PC-9 (cell line): ENCODE measurements around the gene WFIKKN2. TPM values are rescaled to one million over a fixed set of nuclear protein-coding genes. Genes with fewer than 3 reads are reported as not detected.

Experiments
- BruUV-seq: library from RNA; stranded (reverse); fragments of 400-500 nt; replicated peaks from 2 replicates; lab custom pipeline; 2021; lab: Mats Ljungman, UMichigan
- CTCF ChIA-PET: fragments of 300-600 bp; sonication (Branson Sonifier 250); formaldehyde crosslinking; loops from one replicate; lab custom pipeline; 2022; ENCODE audit warnings: antibody characterized with exemption; lab: Charles Lee
- POLR2A ChIA-PET: fragments of 300-600 bp; sonication (Branson Sonifier 250); formaldehyde crosslinking; loops from one replicate; lab custom pipeline; 2022; ENCODE audit warnings: antibody characterized with exemption; ENCODE audit not compliant: unreplicated experiment; lab: Charles Lee
- DNase-seq, 2 experiments: peaks; one replicate each; pipeline versions ENCODE4 v3.0.0 to v3.0.0-alpha.2; 2015 to 2022; ENCODE audit warnings: mixed read lengths in 1 of 2
- H2AFZ ChIP-seq: fragments of 200-600 bp; sonication (generic); 2 replicates; pipeline ENCODE4 v1.8.1; 2017; ENCODE audit warnings: antibody characterized with exemption
- H3F3A ChIP-seq: fragments of 200-600 bp; sonication (generic); 2 replicates; pipeline ENCODE4 v1.8.1; 2017; ENCODE audit warnings: antibody characterized with exemption, mild to moderate bottlenecking, low read depth; ENCODE audit not compliant: insufficient read depth
- H3K27ac ChIP-seq: fragments of 200-600 bp; sonication (generic); 2 replicates; pipeline ENCODE4 v1.6.1; 2016; ENCODE audit warnings: mixed run types
- H3K27me3 ChIP-seq: fragments of 200-600 bp; sonication (generic); 2 replicates; pipeline ENCODE4 v1.6.1; 2016; ENCODE audit warnings: low read depth, mixed run types; ENCODE audit not compliant: insufficient read depth
- H3K36me3 ChIP-seq: fragments of 200-600 bp; sonication (generic); 2 replicates; pipeline ENCODE4 v1.6.1; 2016; ENCODE audit warnings: low read depth, mixed run types
- H3K4me1 ChIP-seq: fragments of 200-600 bp; sonication (generic); replicated peaks from 2 replicates; pipeline ENCODE4 v1.6.1; 2016; ENCODE audit warnings: mixed run types; ENCODE audit not compliant: insufficient read depth
- H3K4me2 ChIP-seq: fragments of 200-600 bp; sonication (generic); 2 replicates; pipeline ENCODE4 v1.6.1; 2017; ENCODE audit warnings: mixed run types
- H3K4me3 ChIP-seq: fragments of 200-600 bp; sonication (generic); 2 replicates; pipeline ENCODE4 v1.6.1; 2016; ENCODE audit warnings: mixed run types
- H3K79me2 ChIP-seq: fragments of 200-600 bp; sonication (generic); 2 replicates; pipeline ENCODE4 v1.6.1; 2017; ENCODE audit warnings: low read depth, mixed run types
- H3K9me2 ChIP-seq: fragments of 200-600 bp; sonication (generic); 2 replicates; pipeline ENCODE4 v1.8.1; 2017; ENCODE audit warnings: mild to moderate bottlenecking; ENCODE audit not compliant: insufficient read depth
- H3K9me3 ChIP-seq: fragments of 200-600 bp; sonication (generic); 2 replicates; pipeline ENCODE4 v1.8.1; 2016; ENCODE audit warnings: low read depth; ENCODE audit not compliant: insufficient read depth
- H4K20me1 ChIP-seq: fragments of 200-600 bp; sonication (generic); 2 replicates; pipeline ENCODE4 v1.8.1; 2017; ENCODE audit not compliant: insufficient read depth
- CTCF ChIP-seq: fragments of 200-600 bp; sonication (generic); conservative IDR thresholded peaks from 2 replicates; pipeline ENCODE4 v1.6.1; 2017; ENCODE audit warnings: mixed run types, antibody characterized with exemption, mild to moderate bottlenecking, moderate library complexity
- EZH2 ChIP-seq: fragments of 200-600 bp; sonication (generic); IDR thresholded peaks from 2 replicates; pipeline ENCODE4 v1.8.0; 2017; ENCODE audit warnings: antibody characterized with exemption, low read depth
- intact Hi-C: fragments of 100-400 bp; cut with micrococcal nuclease; formaldehyde crosslinking; loops from one replicate; pipeline ENCODE4 v1.10.0; 2022; ENCODE audit not compliant: unreplicated experiment
- total RNA-seq: library from RNA; stranded (reverse); gene quantifications from 2 replicates; pipeline ENCODE4 v1.2.3, GENCODE V29; 2021

Gene WFIKKN2
- total RNA-seq, 1 experiment from 2014 or later = not detected

GRCh38 chr17:50839591-50840310 lies 4.4 kb downstream of the WFIKKN2 start:
- H3K27me3 ChIP-seq = peaks cover 12% of the 10 kb centered on the region; the same call in 1 of the 2 replicates
- H3K9me2 ChIP-seq = no peaks in the 10 kb centered on the region
- intact Hi-C loops = loop anchor here (5.0 kb wide), 1 partner anchor 142 kb away; no protein-coding TSS in a partner anchor
- H3K4me2 ChIP-seq = no peak overlapping the region
- no peaks in the 10 kb centered on the region for H3K79me2 ChIP-seq
- H3K4me1 ChIP-seq = peaks cover 4% of the 10 kb centered on the region
- no peak overlapping the region for H2AFZ ChIP-seq
- BruUV-seq = no TSS peak
- DNase-seq = peak in 1 of 2 experiments; percentile 4
- ChIA-PET CTCF (interaction anchor here (0.6 kb wide), 1 partner anchor 221 kb away, joined by 12 read pairs; no protein-coding TSS in a partner anchor), POLR2A (no interaction called here)
- H3K9me3 ChIP-seq = no peaks in the 10 kb centered on the region
- H3K36me3 ChIP-seq = no peaks in the 10 kb centered on the region
- TF ChIP-seq CTCF = no peak
- no peak for TF ChIP-seq EZH2
- no peak overlapping the region for H3K4me3 ChIP-seq
- H3K27ac ChIP-seq = no peak overlapping the region
- H4K20me1 ChIP-seq = no peaks in the 10 kb centered on the region
- no peaks in the 10 kb centered on the region; the same call in 1 of the 2 replicates for H3F3A ChIP-seq

- ChIA-PET CTCF (interaction anchor here (0.6 kb wide), 1 partner anchor 66 kb away, joined by 8 read pairs; no protein-coding TSS in a partner anchor), POLR2A (no interaction called here)
- H3K9me3 ChIP-seq = no peaks in the 10 kb centered on the region
- H3K9me2 ChIP-seq = no peaks in the 10 kb centered on the region
- intact Hi-C loops = loop anchor here (5.0 kb wide), 1 partner anchor 143 kb away; no protein-coding TSS in a partner anchor
- H3K79me2 ChIP-seq = no peaks in the 10 kb centered on the region
- BruUV-seq = no TSS peak
- TF ChIP-seq EZH2 (no peak), CTCF (no peak)
- no peak overlapping the region for H3K4me3 ChIP-seq
- H3F3A ChIP-seq = no peaks in the 10 kb centered on the region; the same call in 1 of the 2 replicates
- H3K36me3 ChIP-seq = no peaks in the 10 kb centered on the region
- H3K4me1 ChIP-seq = peaks cover 10% of the 10 kb centered on the region
- no peak overlapping the region for H3K27ac ChIP-seq
- H2AFZ ChIP-seq = no peak overlapping the region
- peaks cover 6% of the 10 kb centered on the region; the same call in 1 of the 2 replicates for H3K27me3 ChIP-seq
- H4K20me1 ChIP-seq = no peaks in the 10 kb centered on the region
- H3K4me2 ChIP-seq = no peak overlapping the region
- peak in 1 of 2 experiments; percentile 35 for DNase-seq
Measured at GRCh38 chr17:50840311-50840851, 5.0 kb downstream of the WFIKKN2 start.

- CTCF ChIA-PET = interaction anchor here (1.1 kb wide), 1 partner anchor 59 kb away, joined by 9 read pairs; no protein-coding TSS in a partner anchor
- no peak overlapping the region for H3K4me2 ChIP-seq
- no peak overlapping the region for H2AFZ ChIP-seq
- POLR2A ChIA-PET = no interaction called here
- no peaks in the 10 kb centered on the region for H3K9me2 ChIP-seq
- H3K4me1 ChIP-seq = peaks cover 18% of the 10 kb centered on the region
- BruUV-seq = no TSS peak
- no peaks in the 10 kb centered on the region for H3K36me3 ChIP-seq
- H4K20me1 ChIP-seq = no peaks in the 10 kb centered on the region
- H3F3A ChIP-seq = no peaks in the 10 kb centered on the region; the same call in 1 of the 2 replicates
- H3K79me2 ChIP-seq = no peaks in the 10 kb centered on the region
- H3K27me3 ChIP-seq = no peaks in the 10 kb centered on the region
- no peak overlapping the region for H3K27ac ChIP-seq
- TF ChIP-seq CTCF (no peak), EZH2 (no peak)
- no peaks in the 10 kb centered on the region for H3K9me3 ChIP-seq
- intact Hi-C loops = loop anchor here (5.0 kb wide), 1 partner anchor 144 kb away; no protein-coding TSS in a partner anchor
- peak in 1 of 2 experiments; percentile 9 for DNase-seq
- no peak overlapping the region for H3K4me3 ChIP-seq
Measured at GRCh38 chr17:50841277-50841948, 6.0 kb downstream of the WFIKKN2 start.
